Kidney (tissue), 22 donors: ENCODE results near the gene TSKS. TPM values are rescaled to one million over a fixed set of nuclear protein-coding genes. Genes with fewer than 3 reads are reported as not detected.
A peak's percentile ranks its signal among the peaks of the same experiment; 100 is the strongest.

Experiments
- DNase-seq, 5 donors: peaks; one replicate each; pipeline ENCODE4 v3.0.0-alpha.2; 2013 to 2020
- FAIRE-seq: peaks from 2 replicates; lab custom pipeline; 2012; peaks lifted over from hg19 to GRCh38; lab: Jason Lieb, UNC
- H3K27ac ChIP-seq, 2 donors: one replicate each; pipeline ENCODE4 v1.7.0; 2013; ENCODE audit warnings: low read depth in 2 of 2, low read length in 2 of 2, inconsistent platforms in 1 of 2
- H3K27me3 ChIP-seq: one replicate; pipeline ENCODE4 v1.7.1; 2013; ENCODE audit warnings: low read length, inconsistent platforms; ENCODE audit not compliant: control insufficient read depth, insufficient read depth
- H3K36me3 ChIP-seq, 3 donors: one replicate each; pipeline versions ENCODE4 v1.7.0 to v1.7.1; 2013; ENCODE audit warnings: low read length in 3 of 3, control low read depth in 1 of 3, inconsistent platforms in 1 of 3; ENCODE audit not compliant: insufficient read depth in 3 of 3, control insufficient read depth in 2 of 3
- H3K4me1 ChIP-seq, 3 donors: one replicate each; pipeline versions ENCODE4 v1.7.0 to v1.7.1; 2013; ENCODE audit warnings: low read length in 3 of 3, inconsistent platforms in 1 of 3, low read depth in 1 of 3; ENCODE audit not compliant: control insufficient read depth in 2 of 3, insufficient read depth in 2 of 3
- H3K4me3 ChIP-seq, 3 donors: one replicate each; pipeline versions ENCODE4 v1.7.0 to v1.8.1; 2013; ENCODE audit warnings: low read length in 3 of 3, control low read depth in 1 of 3, inconsistent platforms in 1 of 3
- H3K9ac ChIP-seq, 3 donors: one replicate each; pipeline versions ENCODE4 v1.7.0 to v1.7.1; 2013; ENCODE audit warnings: low read length in 3 of 3, control low read depth in 1 of 3, inconsistent platforms in 1 of 3
- H3K9me3 ChIP-seq, 3 donors: one replicate each; pipeline versions ENCODE4 v1.7.0 to v1.7.1; 2013; ENCODE audit warnings: low read length in 3 of 3, control low read depth in 1 of 3, inconsistent platforms in 1 of 3; ENCODE audit not compliant: control insufficient read depth in 2 of 3, insufficient read depth in 1 of 3
- CTCF ChIP-seq: IDR thresholded peaks from 3 replicates; pipeline ENCODE4 v1.5.1; 2012; ENCODE audit warnings: mild to moderate bottlenecking, moderate library complexity, borderline replicate concordance; ENCODE audit not compliant: insufficient read depth; ENCODE audit errors: extremely low read depth
- intact Hi-C: fragments of 100-400 bp; cut with DNase I; formaldehyde crosslinking; loops from one replicate; pipeline ENCODE4 v1.11.1; 2022
- long read RNA-seq, 10 donors: library from polyadenylated mRNA in 1 of 10; unstranded in 1 of 10; transcript quantifications; one replicate each; pipeline ENCODE4 v2.0.0 and lab custom pipeline, GENCODE V29; 2021 to 2026
- polyA plus RNA-seq: library from polyadenylated mRNA; stranded (reverse); fragments of 350-450 nt; fragmentation: Illumina TruSeq; extraction: RNeasy Lipid Tissue Mini Kit (QIAGEN cat#74804); gene quantifications from one replicate; pipeline ENCODE4 v1.2.3, GENCODE V29; 2014; ENCODE audit warnings: low read depth, low replicate concordance; ENCODE audit not compliant: insufficient read depth
- total RNA-seq: library from RNA; stranded (reverse); fragmentation: NEBNext Ultra II Directional; extraction: Animal tissue kit (Norgen Biotek cat#: 25700); gene quantifications from one replicate; pipeline ENCODE4 v1.2.1, GENCODE V29; 2021
- donor health status: control.
- donor health status: control.
- donor health status: control.
- donor health status: control.
- donor health status: control.
- donor health status: DM: yes; HTN: yes; CAD: no.
- donor health status: Normal renal cell carcinoma (clear cell type).

Gene TSKS
- total RNA-seq, result 0.50 TPM
- polyA plus RNA-seq, result 0.47 TPM
- long read RNA-seq, donor 1, result 0 reads
- long read RNA-seq, donor 2, result 0 reads
- long read RNA-seq, donor 3, result 0 reads
- long read RNA-seq, donor 4, result 0 reads
- long read RNA-seq, donor 5, result 0 reads
- long read RNA-seq, donor 6, partial matches to known transcripts, result 132 of 211 reads
- long read RNA-seq, donor 6, other reads (novel, unspliced or antisense), result 79 of 211 reads
- long read RNA-seq, donor 7, partial matches to known transcripts, result 0 of 1 reads
- long read RNA-seq, donor 7, other reads (novel, unspliced or antisense), result 1 of 1 reads
- long read RNA-seq, donor 8, result 0 reads
- long read RNA-seq, donor 9, result 0 reads
- long read RNA-seq, donor 10, result 0 reads

- Histone ChIP-seq H3K9ac (no peak within 1 kb of the TSS), H3K27ac (no peak within 1 kb of the TSS), H3K36me3 (no peaks in the 10 kb centered on the region), H3K27me3 (no peaks in the 10 kb centered on the region), H3K4me3 (no peak within 1 kb of the TSS), H3K4me1 (peaks cover 0 to 14% (median 9%) of the 10 kb centered on the region in 3 donors), H3K9me3 (no peaks in the 10 kb centered on the region)
- intact Hi-C loops, result no loop called here
- TF ChIP-seq CTCF, result no peak
- DNase-seq (no peak), FAIRE-seq (no peak)
These were observed at the start of gene TSKS for GRCh38 chr19:49763230-49763629. TSS of gene TSKS (minus strand) at chr19:49763306. CDS start at chr19:49763247, 59 bp downstream.

GRCh38 chr19:49812452-49812996 lies 49.4 kb upstream of the TSKS start:
- TF ChIP-seq CTCF, result no peak
- no peaks in the 10 kb centered on the region for H3K27me3 ChIP-seq
- H3K4me3 ChIP-seq, result peak overlapping the region; percentile 84 to 100 (median 97)
- H3K36me3 ChIP-seq, result no peaks in the 10 kb centered on the region
- intact Hi-C loops, result no loop called here
- H3K9ac ChIP-seq, result peak overlapping the region; percentile 66 to 99 (median 86)
- peaks cover 7 to 15% (median 8%) of the 10 kb centered on the region in 3 donors for H3K4me1 ChIP-seq
- peak overlapping the region; percentile 89 to 94 for H3K27ac ChIP-seq
- no peak for DNase-seq
- FAIRE-seq, result no peak
- H3K9me3 ChIP-seq, result no peaks in the 10 kb centered on the region

- FAIRE-seq (no peak), DNase-seq (no peak)
- TF ChIP-seq CTCF, result no peak
- Histone ChIP-seq H3K9me3 (no peaks in the 10 kb centered on the region), H3K27me3 (no peaks in the 10 kb centered on the region), H3K4me1 (peaks cover 7 to 15% (median 8%) of the 10 kb centered on the region in 3 donors), H3K9ac (peak overlapping the region in 1 of 3 donors; percentile 26), H3K36me3 (peaks cover 0 to 5% (median 2%) of the 10 kb centered on the region in 3 donors), H3K4me3 (no peak overlapping the region), H3K27ac (peak overlapping the region in 1 of 2 donors; percentile 28)
- intact Hi-C loops, result no loop called here
These were observed 48.2 kb upstream of the TSKS start for GRCh38 chr19:49811328-49811727.
